GM18951 (cell line): ENCODE results near the gene SYNPO.

Experiments
- POLR2A ChIP-seq: IDR thresholded peaks from 4 replicates; pipeline ENCODE4 v1.6.1; 2011; ENCODE audit warnings: mild to moderate bottlenecking; ENCODE audit not compliant: insufficient read length, insufficient read depth; ENCODE audit errors: extremely low read depth
- in situ Hi-C: fragments of 300-500 bp; cut with MboI; formaldehyde crosslinking; loops from one replicate; pipeline ENCODE4 v1.12.0; 2022; ENCODE audit warnings: low sequenced_read_pairs, mixed read lengths, inconsistent platforms; ENCODE audit not compliant: unreplicated experiment

The SYNPO gene

GRCh38 chr5:150644514-150644913, 4.1 kb downstream of the SYNPO start:
- in situ Hi-C loops, result loop anchor here (5.0 kb wide), 1 partner anchor 77 kb away; no protein-coding TSS in a partner anchor
- no peak for TF ChIP-seq POLR2A

- TF ChIP-seq POLR2A, result no peak
- in situ Hi-C loops, result no loop called here
These were observed 4.7 kb downstream of the SYNPO start for GRCh38 chr5:150645070-150645700.

GRCh38 chr5:150647275-150648251, 7.1 kb downstream of the SYNPO start:
- in situ Hi-C loops, result no loop called here
- TF ChIP-seq POLR2A, result no peak

- TF ChIP-seq POLR2A, result no peak
- in situ Hi-C loops, result no loop called here
These were observed 8.0 kb downstream of the SYNPO start for GRCh38 chr5:150648294-150649107.

GRCh38 chr5:150649108-150650020, 8.9 kb downstream of the SYNPO start:
- in situ Hi-C loops, result no loop called here
- no peak for TF ChIP-seq POLR2A

DNA sequence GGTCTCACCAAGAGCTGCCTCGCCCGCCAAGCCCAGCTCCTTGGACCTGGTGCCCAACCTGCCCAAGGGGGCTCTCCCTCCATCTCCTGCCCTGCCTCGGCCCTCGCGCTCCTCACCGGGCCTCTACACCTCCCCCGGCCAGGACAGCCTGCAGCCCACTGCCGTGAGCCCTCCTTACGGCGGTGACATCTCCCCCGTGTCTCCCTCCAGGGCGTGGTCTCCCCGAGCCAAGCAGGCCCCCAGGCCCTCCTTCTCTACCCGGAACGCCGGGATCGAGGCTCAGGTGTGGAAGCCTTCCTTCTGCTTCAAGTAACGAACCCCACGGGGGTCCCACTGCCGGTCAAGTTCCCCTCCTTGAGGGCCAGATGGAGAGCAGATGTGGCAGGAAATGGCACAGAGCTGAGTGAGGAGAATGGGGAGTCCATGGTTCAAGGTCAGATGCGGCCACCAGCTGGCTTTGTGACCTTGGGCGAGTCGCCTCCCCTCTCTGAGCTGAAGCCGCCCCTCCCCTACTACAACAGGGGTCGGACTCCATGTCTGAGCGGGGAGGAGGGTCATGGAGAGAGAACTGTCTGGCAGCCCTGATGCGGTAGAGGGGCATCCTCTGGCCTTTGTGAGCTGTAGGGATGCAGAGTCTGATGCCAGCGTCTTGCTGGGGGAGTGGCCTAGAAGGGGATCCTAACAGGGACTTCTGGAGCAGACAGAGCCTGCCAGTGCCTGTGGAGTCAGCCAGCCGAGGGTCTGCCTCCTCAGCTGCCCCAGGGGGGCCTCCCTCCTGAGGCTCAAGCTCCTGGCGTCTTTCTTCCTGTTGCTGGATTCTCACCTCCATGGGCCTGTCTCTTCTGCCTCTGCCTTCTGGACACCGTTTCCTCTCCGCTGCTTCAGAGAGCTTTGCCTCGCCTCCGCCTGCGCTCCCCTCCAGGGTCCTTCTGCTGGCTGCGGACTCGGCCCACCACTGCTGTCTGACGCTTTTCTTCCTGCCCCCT, 9.9 kb downstream of the SYNPO start:
- in situ Hi-C loops, result no loop called here
- no peak for TF ChIP-seq POLR2A

DNA sequence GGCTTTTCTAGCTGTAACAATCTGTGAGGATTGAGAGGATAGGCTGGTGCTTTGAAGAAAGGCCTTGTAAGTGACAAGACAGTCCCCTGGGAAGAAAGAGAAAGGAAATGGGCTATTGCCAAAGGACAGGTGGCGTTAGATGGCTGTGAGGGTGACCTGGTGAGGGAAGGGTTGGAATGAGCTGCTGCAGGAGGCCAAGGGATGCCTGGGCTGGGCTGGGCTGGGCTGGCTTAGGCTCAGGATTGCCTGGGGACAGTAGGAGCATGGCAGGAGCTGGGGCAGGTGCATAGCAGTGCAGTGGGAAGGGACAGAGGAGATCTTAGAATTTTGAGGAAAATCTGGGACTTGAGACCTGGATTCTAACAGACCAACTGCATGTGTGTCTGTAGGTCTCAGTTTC, 10.9 kb downstream of the SYNPO start:
- in situ Hi-C loops, result no loop called here

GRCh38 chr5:150651924-150652671, 11.6 kb downstream of the SYNPO start:
- in situ Hi-C loops, result no loop called here
- no peak for TF ChIP-seq POLR2A

More for the DNA sequence above, 10.9 kb downstream of the SYNPO start:
- no peak for TF ChIP-seq POLR2A

DNA sequence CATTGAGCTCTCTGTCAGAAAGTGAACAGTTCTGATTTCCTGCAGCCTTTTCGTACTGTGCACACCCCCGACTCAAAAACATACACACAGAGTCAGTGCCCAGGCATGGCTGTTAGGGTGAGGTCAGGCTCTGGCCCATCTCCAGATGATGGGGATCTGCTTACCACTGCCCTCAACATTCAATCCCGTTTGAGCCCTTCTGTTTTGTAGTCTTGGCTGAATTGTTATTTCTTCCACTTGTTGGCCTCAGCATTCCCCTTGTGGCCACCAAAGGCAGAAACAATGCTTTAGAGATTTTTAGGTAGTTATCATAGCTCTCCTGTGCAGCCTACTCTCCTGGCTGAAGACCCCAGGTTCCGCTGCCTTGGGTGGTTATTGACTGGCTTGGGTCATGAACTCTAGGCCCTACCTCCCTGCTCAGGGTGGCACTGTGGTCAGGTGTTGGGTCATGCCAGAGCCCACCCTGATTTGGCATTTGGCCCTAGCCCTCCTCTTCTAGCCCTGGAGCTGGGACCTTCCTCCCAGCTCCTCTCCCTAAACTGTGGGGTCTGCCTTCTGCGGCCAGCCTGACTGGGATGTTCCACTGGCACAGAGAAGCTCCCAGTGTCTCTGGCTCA, 12.8 kb downstream of the SYNPO start:
- in situ Hi-C loops, result no loop called here

More for the DNA sequence above, 12.8 kb downstream of the SYNPO start:
- TF ChIP-seq POLR2A, result no peak
